Heart right ventricle (tissue), 16 donors: ENCODE data around the gene ZNF740. TPM values are rescaled to one million over a fixed set of nuclear protein-coding genes. Genes with fewer than 3 reads are reported as not detected.

Experiments used
- ATAC-seq, 8 donors: fragments of 200-7000 bp; cut with Tn5 transposase; one replicate each; pipeline ENCODE4 v1.9.1; 2020; ENCODE audit warnings: mild to moderate bottlenecking in 8 of 8, moderate library complexity in 8 of 8, moderate number of reproducible peaks in 1 of 8
- DNase-seq, 2 donors: peaks; one replicate each; pipeline ENCODE4 v3.0.0-alpha.2; 2020
- H3K27ac ChIP-seq, 10 donors: fragments of 200-600 bp; sonication (generic) in 2 of 10; one replicate each; pipeline versions ENCODE4 v1.5.0 to v1.8.0; 2020 to 2022; ENCODE audit warnings: mild to moderate bottlenecking in 3 of 10
- H3K27me3 ChIP-seq, 7 donors: fragments of 200-600 bp; one replicate each; pipeline ENCODE4 v1.8.0; 2021 to 2022; ENCODE audit warnings: mild to moderate bottlenecking in 2 of 7
- H3K36me3 ChIP-seq, 9 donors: fragments of 200-600 bp; sonication (generic) in 1 of 9; one replicate each; pipeline versions ENCODE4 v1.5.0 to v1.8.0; 2020 to 2022; ENCODE audit warnings: mild to moderate bottlenecking in 2 of 9
- H3K4me1 ChIP-seq, 9 donors: fragments of 200-600 bp; sonication (generic) in 1 of 9; one replicate each; pipeline versions ENCODE4 v1.5.0 to v1.8.0; 2020 to 2022; ENCODE audit warnings: mild to moderate bottlenecking in 4 of 9
- H3K4me3 ChIP-seq, 10 donors: fragments of 200-600 bp; sonication (generic) in 2 of 10; one replicate each; pipeline versions ENCODE4 v1.5.0 to v1.8.0; 2020 to 2022; ENCODE audit warnings: mild to moderate bottlenecking in 7 of 10, moderate library complexity in 2 of 10
- H3K9me3 ChIP-seq, 11 donors: fragments of 200-600 bp in 10 of 11; sonication (generic) in 2 of 11; one replicate each; pipeline versions ENCODE4 v1.5.0 to v1.8.0; 2013 to 2022; ENCODE audit warnings: mild to moderate bottlenecking in 2 of 11, control low read depth in 1 of 11, moderate library complexity in 1 of 11
- WGBS, 2 donors: extraction: QIAGEN DNeasy Blood & Tissue Kit; methylation state at CpG; one replicate each; pipeline ENCODE4 v1.1.7; 2013; ENCODE audit warnings: inconsistent platforms in 1 of 2; 5-methylcytosine and 5-hydroxymethylcytosine counted together
- intact Hi-C, 10 donors: fragments of 100-400 bp; cut with DNase I; formaldehyde crosslinking; loops; one replicate each; pipeline versions ENCODE4 v1.11.1 to v1.14.2; 2022
- polyA plus RNA-seq, 2 donors: library from polyadenylated mRNA; stranded (reverse); fragments of 200-250 nt; gene quantifications; one replicate each; pipeline ENCODE4 v1.2.3, GENCODE V29; 2013
- total RNA-seq, 10 donors: library from RNA; stranded (reverse); fragmentation: NEBNext Ultra II Directional in 3 of 10; extraction: Animal tissue kit (Norgen Biotek cat#: 25700) in 3 of 10; gene quantifications; one replicate each; pipeline versions ENCODE4 v1.2.1 to v1.2.4, GENCODE V29; 2021 to 2023
- TF ChIP-seq, protein P1 (sequence below), 9 donors: fragments of 200-600 bp; sonication (generic) in 2 of 9; IDR thresholded peaks; one replicate each; pipeline versions ENCODE4 v1.5.0 to v1.8.0; 2021 to 2022; ENCODE audit warnings: antibody characterized with exemption in 9 of 9, mild to moderate bottlenecking in 5 of 9, moderate library complexity in 1 of 9
- donor health status: Arrhythmogenic right ventricular cardiomyopathy.
- donor health status: ischemic (EF 13 %, LVEDD 7.1; RV severe dilation, severe dysfunction).
- donor health status: healthy with polysubstance abuse.
- donor health status: DM: no; HTN: yes; CAD: no.
- donor health status: DM: no; HTN: no; CAD: no.
- donor health status: ischemic (EF 25% LVEDD 6.9; RV normal size, moderate dysfunction).
- donor health status: ischemic (EF 25% LVEDD 5.7; RV mildly dilated, moderate dysfunction).
- donor health status: healthy.
- donor health status: DM: yes; HTN: yes; CAD: no.
- donor health status: Ischemic cardiomyopathy.
- donor health status: ischemic (EF 35%, LVEDD 5.7; RV mildly dilated, moderate dysfunction).
- donor health status: nonischemic (EF 11% LVEDD 7.7; RV severe dilation, severe dysfunction).
- donor health status: DM: yes; HTN: yes; CAD: no.
- donor health status: PGD.
- donor health status: ischemic (EF 29% LVEDD 5.4; RV normal size, mild dysfunction).
- donor health status: nonischemic (EF 23%, LVEDD 6.1; RV moderate dilation, normal function).

The ZNF740 gene
- total and polyA plus RNA-seq, 12 donors, result 2.7 to 28.9 (median 18.9) TPM

DNA sequence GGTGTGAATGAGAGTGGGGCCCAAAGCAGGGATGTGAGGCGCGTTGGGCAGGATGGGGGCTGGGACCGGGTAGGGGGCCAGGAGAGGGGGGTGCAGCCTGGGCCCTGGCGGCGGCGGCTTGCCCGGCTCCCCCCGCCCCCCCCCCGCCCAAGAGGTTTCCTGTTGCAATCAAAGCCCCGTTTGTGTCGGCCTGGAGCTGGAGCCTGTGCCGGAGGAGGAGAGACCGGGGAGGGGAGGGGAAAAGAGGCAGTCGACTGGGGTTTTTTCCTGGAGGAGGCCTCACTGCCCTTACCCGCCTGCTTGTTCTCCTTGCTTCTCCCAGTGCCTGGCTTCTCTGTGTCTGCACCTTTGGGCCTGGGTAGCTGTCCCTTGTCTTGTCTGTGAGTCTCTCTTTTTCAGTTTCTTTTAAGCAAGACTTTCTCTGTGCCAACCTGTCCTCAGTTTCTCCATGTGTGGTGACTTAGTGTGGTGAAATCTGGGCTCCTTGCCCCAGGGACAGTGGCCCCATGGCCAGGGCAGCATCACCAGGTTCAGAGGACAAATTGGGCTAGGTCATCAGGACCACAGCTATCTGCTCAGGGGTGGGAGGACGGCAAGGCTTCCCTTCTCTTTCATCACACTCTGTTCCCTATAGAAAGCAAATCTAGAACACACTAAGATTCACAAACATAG is 43.0 kb downstream of the ZNF740 start:
- H3K4me3 ChIP-seq, result peak overlapping the region in 2 of 10 donors; percentile 5 to 15
- H3K27ac ChIP-seq, result peak overlapping the region; percentile 16 to 100 (median 99)
- ATAC-seq (no peak), DNase-seq (peak in 1 of 2 donors; percentile 45)
- H3K36me3 ChIP-seq, result peaks cover 0 to 9% (median 0%) of the 10 kb centered on the region in 9 donors
- no peaks in the 10 kb centered on the region for H3K9me3 ChIP-seq
- H3K4me1 ChIP-seq, result peaks cover 9 to 55% (median 35%) of the 10 kb centered on the region in 9 donors
- WGBS, 2 donors, result 24 to 26% methylated on average over 15 to 16 of the region's 16 CpGs
- TF ChIP-seq, protein P1, sequence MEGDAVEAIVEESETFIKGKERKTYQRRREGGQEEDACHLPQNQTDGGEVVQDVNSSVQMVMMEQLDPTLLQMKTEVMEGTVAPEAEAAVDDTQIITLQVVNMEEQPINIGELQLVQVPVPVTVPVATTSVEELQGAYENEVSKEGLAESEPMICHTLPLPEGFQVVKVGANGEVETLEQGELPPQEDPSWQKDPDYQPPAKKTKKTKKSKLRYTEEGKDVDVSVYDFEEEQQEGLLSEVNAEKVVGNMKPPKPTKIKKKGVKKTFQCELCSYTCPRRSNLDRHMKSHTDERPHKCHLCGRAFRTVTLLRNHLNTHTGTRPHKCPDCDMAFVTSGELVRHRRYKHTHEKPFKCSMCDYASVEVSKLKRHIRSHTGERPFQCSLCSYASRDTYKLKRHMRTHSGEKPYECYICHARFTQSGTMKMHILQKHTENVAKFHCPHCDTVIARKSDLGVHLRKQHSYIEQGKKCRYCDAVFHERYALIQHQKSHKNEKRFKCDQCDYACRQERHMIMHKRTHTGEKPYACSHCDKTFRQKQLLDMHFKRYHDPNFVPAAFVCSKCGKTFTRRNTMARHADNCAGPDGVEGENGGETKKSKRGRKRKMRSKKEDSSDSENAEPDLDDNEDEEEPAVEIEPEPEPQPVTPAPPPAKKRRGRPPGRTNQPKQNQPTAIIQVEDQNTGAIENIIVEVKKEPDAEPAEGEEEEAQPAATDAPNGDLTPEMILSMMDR (IDR thresholded peaks at IDR 0.05), result no peak
- H3K27me3 ChIP-seq, result no peaks in the 10 kb centered on the region
- intact Hi-C loops, result no loop called here

- Histone ChIP-seq H3K9me3 (no peaks in the 10 kb centered on the region), H3K36me3 (peaks cover 0 to 9% (median 0%) of the 10 kb centered on the region in 9 donors), H3K4me1 (peaks cover 9 to 48% (median 35%) of the 10 kb centered on the region in 9 donors), H3K27me3 (no peaks in the 10 kb centered on the region), H3K4me3 (no peak overlapping the region), H3K27ac (peak overlapping the region; percentile 16 to 100 (median 99))
- TF ChIP-seq, protein P1 (IDR thresholded peaks at IDR 0.05), result peak in 1 of 9 donors; percentile 11
- intact Hi-C loops, result no loop called here
- no peak for DNase-seq
- WGBS, 2 donors, result 67 to 72% methylated on average over 11 of the region's 11 CpGs
- ATAC-seq, result no peak
Measured at GRCh38 chr12:53224061-53224896, 43.8 kb downstream of the ZNF740 start.

- 87% methylated on average over 10 of the region's 10 CpGs for WGBS, 2 donors
- no peaks in the 10 kb centered on the region for H3K9me3 ChIP-seq
- no peaks in the 10 kb centered on the region for H3K27me3 ChIP-seq
- peaks cover 9 to 45% (median 34%) of the 10 kb centered on the region in 9 donors for H3K4me1 ChIP-seq
- H3K36me3 ChIP-seq, result peaks cover 0 to 9% (median 0%) of the 10 kb centered on the region in 9 donors
- no peak overlapping the region for H3K4me3 ChIP-seq
- ATAC-seq (no peak), DNase-seq (no peak)
- TF ChIP-seq, protein P1 (IDR thresholded peaks at IDR 0.05), result no peak
- intact Hi-C loops, result no loop called here
- H3K27ac ChIP-seq, result peak overlapping the region in 4 of 10 donors; percentile 15 to 100 (median 58)
Measured at GRCh38 chr12:53224897-53225634, 44.5 kb downstream of the ZNF740 start.
